ENCODE measurements around the gene NUDT14.

NUDT14 gene

GRCh38 chr14:105196265-105196960 is 15.3 kb upstream of the NUDT14 start:
- no peak for DNase-seq

DNA sequence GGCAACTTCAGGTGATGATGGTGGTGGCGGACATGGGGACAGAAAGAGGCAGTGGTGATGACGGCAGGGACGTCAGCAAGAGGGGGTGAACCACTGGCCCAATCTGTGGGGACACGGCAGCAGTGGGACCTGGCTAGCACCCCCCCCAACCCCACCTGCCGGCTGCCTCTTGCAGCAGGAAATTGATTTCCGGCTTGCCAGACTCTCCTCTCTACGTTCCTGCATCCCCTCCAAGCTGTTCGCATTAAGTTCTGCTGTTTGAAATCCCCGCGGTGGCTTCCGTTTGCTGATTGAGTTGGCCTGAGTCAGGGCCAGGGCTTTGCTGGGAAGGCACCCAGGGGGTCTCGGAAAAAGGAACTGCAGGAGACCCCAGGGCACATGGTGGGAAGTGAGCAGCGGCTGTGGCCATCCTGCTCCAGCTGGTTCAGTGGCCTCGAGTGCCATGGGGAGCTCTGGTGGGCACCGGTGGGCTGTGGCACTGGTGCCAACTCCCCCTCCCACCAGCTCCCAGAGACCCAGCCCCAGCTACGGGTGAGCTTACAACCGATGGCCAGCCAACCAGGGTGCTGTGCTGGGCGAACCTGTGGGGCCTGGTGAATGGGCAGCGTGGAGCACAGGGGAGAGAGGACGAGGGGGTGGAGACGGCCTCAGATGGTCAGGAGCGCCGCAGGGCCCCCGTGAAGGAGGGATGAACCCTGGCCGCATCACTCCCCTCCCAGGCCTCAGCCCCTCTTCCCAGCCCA is 14.6 kb upstream of the NUDT14 start:
- peak in 1 of 2 donors; percentile 27 for DNase-seq

GRCh38 chr14:105195051-105195450 is 13.9 kb upstream of the NUDT14 start:
- DNase-seq: no peak

DNA sequence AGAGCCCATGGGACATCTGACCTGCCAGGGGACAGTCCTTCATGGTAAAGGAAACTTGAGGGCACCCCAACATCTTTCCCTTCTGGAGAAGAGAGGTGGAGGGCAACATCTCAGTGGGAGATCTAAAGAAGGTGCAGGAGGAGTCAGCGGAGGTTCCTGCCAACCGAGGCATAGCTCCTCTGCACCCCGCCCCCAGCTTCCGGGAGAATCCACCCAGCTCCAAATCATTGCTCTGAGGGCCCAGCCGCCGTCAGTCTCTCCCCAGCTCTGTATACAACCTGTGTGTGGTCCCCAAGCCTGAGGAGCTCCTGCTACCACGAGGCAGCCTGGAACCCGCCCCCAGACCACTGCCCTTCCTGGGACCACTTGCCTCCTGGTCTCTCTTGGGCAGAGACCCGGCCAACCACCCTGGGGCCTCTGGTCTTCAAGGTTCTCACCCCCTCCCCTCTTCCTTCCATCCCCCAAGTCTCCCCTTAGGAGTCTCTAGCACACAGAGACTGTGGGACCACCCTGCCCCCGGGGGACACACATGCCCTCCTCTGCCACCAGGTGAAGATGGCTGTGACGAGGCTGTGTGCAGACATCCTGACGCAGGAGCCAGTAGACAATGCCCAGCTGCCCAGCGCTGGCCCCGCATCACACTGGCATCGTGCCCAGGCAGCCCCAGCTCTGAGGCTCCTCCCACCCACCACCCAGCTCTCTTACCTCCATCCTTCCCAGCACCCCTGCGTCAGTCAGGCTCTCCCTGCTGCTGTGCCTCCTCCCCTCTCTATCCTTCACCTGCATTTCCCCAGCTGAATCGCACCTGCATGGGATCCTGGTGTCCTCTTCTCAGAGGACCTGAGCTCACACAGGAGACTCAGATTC is 13.0 kb upstream of the NUDT14 start:
- peak in 1 of 2 donors; percentile 34 for DNase-seq

DNA sequence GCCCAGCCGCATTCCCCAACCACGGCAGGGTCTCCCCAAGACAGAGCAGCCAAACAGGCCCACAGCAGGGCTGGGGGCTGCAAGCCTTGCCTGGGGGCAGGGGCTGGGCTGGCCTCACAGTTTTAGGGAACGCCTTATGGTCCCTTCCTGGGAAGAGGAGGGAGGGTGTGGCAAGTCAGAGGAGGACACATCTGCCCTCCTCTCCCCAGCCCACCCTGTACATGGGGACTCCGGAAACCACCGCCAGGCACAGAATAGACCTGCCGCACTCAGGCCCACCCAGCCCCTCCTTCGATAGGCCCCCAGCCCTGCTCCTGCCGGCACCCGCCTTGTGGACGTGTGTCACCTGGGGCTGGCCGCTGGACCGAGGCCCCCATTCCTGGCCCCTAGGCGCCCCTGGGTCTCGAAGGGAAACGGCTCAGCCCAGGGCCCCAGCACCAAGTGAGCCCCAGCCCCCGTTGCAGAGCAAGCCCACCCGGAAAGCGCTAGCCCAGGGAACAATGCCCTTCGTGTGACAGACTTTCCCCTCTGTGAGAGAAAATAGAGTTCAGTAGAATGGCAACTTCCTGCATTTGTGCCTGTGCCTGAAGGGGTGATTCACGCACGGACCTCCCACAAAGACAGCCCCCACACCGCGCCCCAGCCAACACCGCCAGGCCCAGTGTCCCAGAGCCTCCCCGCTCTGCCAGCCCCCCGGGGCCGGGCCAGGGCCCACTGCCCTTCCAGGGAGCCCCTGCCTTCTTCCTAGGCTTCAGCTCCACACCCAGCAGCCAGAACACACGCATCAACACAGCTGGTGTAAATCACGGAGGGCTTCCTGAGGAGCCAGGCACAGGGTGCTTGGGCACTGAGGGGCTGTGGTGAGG is 12.0 kb upstream of the NUDT14 start:
- DNase-seq: no peak

- peak in 1 of 2 donors; percentile 19 for DNase-seq
Measured at GRCh38 chr14:105187935-105188524, 6.9 kb upstream of the NUDT14 start.

DNA sequence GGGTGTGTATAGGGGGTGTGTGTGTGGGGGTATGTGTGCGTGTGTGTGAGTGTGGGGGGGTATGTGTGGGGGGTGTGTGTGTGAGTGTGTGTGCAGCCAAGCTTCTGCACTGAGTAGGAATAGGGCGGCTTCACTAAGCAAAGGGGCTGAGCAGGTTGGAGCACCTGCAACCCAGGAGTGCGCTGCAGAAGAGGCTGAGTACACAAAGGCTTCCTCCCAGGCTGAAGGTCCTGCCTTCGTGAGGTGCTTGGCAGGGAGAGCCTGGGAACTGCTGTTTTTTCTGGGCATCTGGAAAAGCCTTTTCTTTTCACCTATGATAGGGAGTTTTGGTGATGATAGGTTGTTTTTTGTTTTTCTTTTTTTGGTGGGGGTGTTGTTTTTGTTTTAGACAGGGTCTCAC is 6.0 kb upstream of the NUDT14 start:
- no peak for DNase-seq

- DNase-seq: no peak
Measured at GRCh38 chr14:105185973-105186372, 4.9 kb upstream of the NUDT14 start.

DNA sequence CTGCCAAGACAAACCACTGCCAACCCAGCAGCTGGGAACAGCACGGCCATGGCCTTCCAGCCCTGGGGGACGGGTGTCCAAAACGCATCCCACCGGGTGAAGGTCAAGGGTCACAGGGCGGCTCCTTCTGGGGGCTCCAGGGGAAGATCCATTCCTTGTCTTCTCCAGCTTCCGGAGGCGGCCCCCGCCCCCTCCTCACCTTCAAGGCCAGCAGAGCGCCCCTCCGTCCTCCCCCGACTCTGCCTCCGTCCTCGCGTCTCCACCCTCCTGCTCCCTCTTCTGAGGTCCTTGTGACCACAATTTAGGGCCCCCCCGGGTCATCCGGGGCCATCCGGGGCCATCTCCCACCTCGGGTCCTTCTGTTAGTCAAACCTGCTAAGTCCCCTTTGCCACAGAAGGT is 3.9 kb upstream of the NUDT14 start:
- no peak for DNase-seq

DNA sequence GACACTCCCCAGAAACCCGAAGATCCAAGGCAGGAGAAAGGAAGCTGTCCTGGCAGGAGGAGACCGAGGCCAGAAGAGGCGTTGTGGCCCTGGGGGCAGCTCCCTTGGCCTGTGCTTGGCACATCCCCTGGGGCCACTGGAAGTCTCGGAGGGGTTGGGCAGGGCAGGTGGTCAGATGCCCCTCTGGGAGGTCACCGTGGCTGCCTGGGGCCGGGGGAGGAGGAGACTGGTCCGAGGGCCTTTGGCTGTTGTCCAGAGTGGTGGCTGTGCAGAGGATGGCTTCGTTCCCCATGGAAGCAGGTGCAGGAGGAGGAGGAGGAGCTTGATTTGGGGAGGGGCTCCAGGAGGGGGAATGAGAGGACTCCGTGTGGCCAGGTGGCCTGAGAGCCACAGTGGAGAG is 3.3 kb upstream of the NUDT14 start:
- no peak for DNase-seq

DNA sequence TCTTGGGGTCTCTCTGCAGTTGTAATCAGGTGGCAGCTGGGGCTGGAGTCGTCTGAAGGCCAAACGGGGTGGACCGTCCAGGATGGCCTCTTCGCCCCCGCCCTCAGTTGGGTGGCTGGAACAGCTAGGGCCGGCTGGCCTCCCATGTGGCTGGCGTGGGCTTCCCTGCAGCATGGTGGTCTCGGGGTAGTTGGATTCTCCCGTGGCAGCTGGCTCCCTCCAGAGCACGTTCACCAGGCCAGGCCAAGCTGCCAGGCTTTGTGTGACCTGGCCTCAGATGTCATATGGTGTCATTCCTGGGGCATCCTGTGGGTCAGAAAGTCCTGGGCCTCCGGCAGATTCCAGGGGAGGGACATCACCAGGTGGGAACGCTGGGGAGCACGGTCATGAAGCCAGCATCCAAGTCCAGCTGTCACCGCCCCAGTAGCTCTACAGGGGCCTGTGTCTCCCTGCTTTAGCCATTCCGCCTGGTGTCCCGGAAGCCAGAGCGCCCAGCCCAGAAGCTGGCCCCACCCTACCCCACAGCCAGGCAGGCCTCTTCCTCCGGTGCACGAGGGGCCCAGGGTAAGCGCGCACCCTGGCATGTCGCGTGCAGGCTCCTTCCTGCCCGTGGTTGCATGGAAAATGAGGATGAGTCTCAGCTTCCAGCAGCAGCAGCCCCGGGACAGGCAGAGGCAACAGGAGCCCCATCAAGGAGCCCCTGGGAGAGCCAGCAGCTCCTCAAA is 1.3 kb upstream of the NUDT14 start:
- no peak for DNase-seq

- DNase-seq: no peak
Measured at GRCh38 chr14:105181549-105182295, 610 bp upstream of the NUDT14 start.

DNA sequence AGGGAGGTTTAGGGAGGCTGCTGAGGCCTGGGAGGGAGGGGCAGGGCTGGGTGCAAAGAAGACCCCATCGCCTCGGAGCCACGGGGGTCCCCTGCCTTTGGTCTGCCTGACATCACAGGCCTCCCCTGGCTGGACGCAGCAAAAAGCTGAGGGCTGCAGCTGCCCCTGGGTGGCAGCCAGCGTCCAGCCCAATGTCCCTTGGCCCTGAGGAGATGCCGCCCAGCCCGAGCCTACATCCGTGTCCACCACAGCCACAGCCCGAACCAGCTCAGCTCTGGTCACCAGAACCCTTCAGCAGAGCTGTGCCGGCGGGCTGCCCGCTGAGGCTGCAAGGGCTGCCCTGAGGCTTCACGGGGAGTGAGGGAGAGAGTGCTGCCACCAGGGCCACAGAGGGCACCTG is 1.9 kb downstream of the NUDT14 start:
- DNase-seq: no peak

DNA sequence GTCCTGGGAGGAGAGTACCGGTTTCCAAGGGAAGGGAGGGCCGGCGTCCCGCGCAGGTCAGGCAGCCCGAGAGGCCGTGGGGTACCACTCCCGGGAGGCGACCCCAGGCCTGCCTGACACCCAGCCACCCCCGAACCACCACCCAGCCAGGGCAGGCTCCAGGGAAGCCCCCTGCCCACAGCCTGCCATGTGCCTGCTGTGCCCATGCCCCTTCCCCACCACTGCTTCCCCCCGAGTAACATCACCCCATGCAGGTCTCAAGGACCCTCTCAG is 2.3 kb downstream of the NUDT14 start:
- DNase-seq: no peak

DNA sequence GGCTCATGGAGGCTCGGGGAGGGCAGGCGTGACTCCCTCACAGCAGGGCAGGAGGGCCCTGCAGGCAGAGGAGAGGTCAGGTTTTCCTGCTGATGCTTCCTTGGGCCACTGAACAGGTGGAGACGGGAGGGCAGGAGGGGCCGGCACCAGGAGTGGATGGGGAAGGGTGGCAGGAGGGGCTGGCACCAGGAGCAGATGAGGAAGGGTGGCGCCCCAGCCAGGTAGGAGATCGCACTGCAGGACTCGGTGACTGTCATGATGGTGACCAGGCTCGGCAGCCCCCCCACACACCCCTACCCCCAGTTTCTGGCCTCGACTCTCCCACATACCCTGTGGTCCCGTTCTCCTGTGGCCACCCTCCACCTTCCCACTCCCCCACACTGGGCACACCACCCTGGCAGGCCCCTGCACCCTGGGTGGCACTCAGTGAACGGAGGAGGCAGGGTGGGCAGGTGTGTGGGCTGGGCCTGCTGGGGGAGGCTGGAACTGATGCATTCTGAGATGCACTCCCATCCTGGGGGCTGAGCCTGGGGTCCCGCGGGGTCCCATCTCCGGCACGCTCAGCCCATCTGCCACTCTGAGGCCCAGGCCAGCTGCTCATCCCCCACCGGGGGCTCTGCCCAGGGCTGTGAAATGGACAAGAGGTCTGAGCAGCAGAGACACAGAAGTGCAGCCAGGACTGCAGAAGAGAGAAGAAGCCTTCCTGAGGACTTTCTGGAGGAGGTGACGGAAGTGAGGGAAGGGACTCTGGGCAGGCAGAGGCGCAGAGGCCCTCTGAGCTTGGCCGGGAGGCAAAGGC is 2.8 kb downstream of the NUDT14 start:
- no peak for DNase-seq

DNA sequence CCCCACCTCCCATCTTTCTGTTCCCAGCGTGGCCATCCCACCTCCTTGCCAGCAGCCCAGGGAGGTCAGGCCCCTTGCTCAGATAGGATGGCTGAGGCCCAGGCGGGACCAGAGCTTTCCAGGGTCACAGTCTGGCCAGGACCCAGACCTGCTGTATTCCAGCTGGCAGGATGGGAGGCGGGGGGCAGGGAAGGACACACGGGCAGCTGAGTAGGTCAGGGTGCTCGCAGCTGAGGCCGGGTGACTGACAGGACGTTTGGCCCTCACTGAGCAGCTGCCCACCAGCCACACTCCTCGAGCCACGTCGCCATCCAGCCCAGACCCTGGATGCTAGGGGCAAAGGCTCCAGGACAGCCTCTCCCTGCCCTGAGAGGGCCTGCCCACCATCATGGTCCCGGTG is 4.0 kb downstream of the NUDT14 start:
- no peak for DNase-seq

DNA sequence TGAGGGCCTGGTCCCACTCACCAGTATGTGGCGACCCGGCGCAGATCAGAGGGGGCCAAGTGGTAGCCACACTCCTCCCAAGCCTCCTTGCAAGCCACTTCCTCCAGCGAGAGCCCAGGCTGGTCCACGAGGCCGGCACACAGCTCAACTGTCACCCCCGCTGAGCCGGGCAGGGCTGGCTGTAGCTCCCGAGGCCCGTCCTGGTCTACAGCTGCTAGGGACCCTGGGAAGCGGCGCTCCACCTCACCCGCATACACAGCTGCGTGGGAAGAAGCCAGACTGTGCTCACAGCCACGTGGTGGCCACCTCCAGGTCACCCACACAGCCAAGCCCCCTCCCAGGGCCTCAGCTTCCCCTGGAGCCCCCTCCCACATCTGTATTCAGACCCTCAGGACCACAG is 4.6 kb downstream of the NUDT14 start:
- DNase-seq: no peak

DNA sequence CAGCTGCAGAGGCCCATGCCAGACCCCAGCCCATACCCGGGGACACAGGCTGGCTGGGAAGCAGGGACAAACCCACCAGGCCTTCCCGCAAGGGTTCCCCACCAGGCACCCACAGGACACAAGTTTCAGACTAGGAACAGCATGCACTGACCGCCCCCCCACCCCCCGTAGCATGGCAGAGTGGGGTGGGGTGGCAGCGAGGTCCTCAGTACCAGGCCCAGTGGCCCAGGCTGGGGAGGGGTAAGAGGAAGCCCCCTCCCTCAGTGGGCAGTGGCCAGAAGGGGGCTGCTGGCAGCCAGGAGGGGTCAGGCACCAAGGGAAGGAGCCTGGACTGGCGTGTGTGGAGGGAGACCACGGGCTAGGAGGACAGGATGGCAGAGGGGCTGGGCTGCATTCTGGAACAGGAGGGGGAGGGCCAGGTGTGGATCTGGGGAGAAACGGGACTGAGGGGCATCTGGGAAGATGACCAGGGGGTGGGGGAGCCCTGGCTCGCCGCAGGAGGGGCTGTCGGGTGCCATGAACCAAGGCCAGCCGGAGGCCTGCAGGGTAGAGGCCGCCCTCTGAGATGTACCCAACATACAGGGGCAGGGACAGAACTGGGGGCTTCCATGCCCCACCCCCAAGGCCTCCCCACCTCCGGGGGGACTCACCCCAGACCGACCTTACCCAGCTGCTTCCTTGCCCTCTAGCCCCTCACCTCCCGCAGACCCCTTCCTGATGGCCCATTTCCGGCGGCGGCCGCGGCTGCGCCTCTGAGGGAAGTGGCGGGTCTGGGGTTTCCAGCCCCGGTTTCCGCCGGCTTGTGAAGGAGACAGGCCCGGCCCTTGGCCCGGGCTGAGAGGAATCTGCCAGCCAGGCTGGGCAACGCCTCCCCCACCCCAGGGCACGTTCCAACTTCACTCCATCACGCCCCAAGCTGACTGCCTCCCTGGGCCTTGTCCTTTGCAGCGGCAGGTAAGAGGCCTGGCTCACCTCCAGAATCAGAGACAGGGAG is 6.9 kb downstream of the NUDT14 start:
- peak; percentile 57 to 62 for DNase-seq

- no peak for DNase-seq
Measured at GRCh38 chr14:105173145-105173544, 8.0 kb downstream of the NUDT14 start.
